ENCODE data around the gene DNM2. TPM values are rescaled to one million over a fixed set of nuclear protein-coding genes. Genes with fewer than 3 reads are reported as not detected.

DNM2 gene
- total RNA-seq, 1 donor from 2014 or later: 117 TPM

DNA sequence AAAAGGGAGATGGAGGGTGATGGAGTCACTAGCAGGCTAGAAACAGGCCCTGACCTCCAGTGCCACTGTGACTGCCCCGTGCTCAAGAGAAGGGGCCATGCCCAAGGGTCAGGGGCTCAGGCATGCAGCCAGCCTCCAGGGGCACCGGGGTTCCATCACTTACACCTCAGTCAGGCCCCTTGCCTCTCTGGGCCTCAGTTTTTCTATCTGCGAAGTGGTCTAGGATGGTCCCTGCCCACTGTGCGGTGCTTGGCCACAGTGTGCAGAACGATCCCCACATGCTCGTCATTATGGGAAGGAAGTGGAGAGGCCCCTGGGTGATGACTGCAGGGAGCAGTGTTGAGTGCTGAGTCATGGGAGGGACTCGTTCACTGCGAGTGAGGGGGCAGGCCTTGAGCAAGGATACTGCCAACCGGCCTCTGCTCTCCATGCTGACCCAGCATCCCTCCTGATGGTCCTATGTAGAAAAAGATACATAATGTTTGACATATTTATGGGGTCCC, 95.1 kb downstream of the DNM2 start:
- H3K9me3 Mint-ChIP-seq: no peaks in the 10 kb centered on the region
- TF ChIP-seq CTCF (conservative IDR thresholded peaks at IDR 0.05): no peak
- no peak overlapping the region for H3K4me3 Mint-ChIP-seq
- no peak for DNase-seq (ENCODE audit: low read depth, low spot score)
- H3K4me1 Mint-ChIP-seq: no peaks in the 10 kb centered on the region
- H3K27ac Mint-ChIP-seq (ENCODE audit: unreplicated experiment): peak overlapping the region; percentile 43
- H3K36me3 Mint-ChIP-seq (ENCODE audit: low read depth): peaks cover 18% of the 10 kb centered on the region
- no peaks in the 10 kb centered on the region for H3K27me3 Mint-ChIP-seq (ENCODE audit: low read depth)

DNA sequence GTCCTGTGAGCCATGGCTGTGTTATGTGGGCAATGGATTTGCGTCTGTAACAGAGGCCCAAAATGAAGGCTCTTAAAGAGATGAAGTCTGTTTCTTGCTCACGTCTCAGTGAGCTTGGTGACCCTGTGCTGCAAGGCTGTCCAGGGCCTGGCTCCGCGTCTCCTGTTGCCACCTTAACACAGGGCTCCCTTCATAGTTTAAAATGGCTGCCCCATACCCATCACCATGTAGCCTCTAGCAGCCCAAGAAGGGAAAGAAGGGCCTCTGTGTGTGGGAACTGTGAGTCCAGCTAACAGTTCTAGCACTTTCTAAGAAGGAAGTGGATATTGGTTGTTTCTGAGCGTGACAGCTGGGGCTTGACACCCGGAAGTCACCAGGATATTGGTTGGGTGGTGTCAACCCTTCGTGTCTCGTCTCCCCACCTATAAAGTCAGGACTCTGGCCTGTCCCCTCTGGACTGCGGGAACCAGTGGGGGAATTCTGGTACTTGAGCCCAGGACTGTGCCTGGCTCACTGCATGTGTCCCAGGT, 97.2 kb downstream of the DNM2 start:
- peak overlapping the region; percentile 21 for H3K27ac Mint-ChIP-seq (ENCODE audit: unreplicated experiment)
- no peak overlapping the region for H3K4me3 Mint-ChIP-seq
- H3K9me3 Mint-ChIP-seq: no peaks in the 10 kb centered on the region

GRCh38 chr19:10815969-10816644, 98.2 kb downstream of the DNM2 start:
- H3K27ac Mint-ChIP-seq (ENCODE audit: unreplicated experiment): peak overlapping the region; percentile 83
- DNase-seq (ENCODE audit: low read depth, low spot score): no peak

More for the DNA sequence above, 97.2 kb downstream of the DNM2 start:
- Mint-ChIP-seq H3K4me1 (no peaks in the 10 kb centered on the region), H3K36me3 (ENCODE audit: low read depth) (peaks cover 7% of the 10 kb centered on the region), H3K27me3 (ENCODE audit: low read depth) (no peaks in the 10 kb centered on the region)
- no peak for TF ChIP-seq CTCF (conservative IDR thresholded peaks at IDR 0.05)
- no peak for DNase-seq (ENCODE audit: low read depth, low spot score)

DNA sequence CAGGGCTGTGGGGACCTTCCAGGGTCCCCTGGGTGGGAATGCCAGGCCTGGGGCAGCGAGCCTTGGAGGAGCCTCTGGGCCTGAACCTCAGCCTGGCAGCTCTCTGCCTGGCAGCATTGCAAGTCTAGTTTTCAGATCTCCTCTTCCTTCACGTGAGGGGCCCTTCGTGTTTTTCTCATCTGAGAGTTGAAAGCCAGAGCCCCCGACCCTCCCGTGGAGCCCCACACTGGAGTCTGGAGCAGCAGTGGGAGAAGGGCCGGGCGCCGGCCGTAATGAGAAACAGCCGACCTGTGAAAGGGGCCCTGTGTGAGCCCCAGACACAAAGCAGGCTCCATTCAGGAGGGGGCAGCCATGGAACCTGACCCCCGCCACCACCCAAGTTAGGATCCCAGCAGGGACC, 98.8 kb downstream of the DNM2 start:
- Mint-ChIP-seq H3K4me1 (no peaks in the 10 kb centered on the region), H3K27ac (ENCODE audit: unreplicated experiment) (peak overlapping the region; percentile 83), H3K9me3 (no peaks in the 10 kb centered on the region), H3K27me3 (ENCODE audit: low read depth) (no peaks in the 10 kb centered on the region), H3K4me3 (no peak overlapping the region), H3K36me3 (ENCODE audit: low read depth) (peaks cover 14% of the 10 kb centered on the region)
- no peak for DNase-seq (ENCODE audit: low read depth, low spot score)
- no peak for TF ChIP-seq CTCF (conservative IDR thresholded peaks at IDR 0.05)

More at GRCh38 chr19:10815969-10816644, 98.2 kb downstream of the DNM2 start:
- TF ChIP-seq CTCF (conservative IDR thresholded peaks at IDR 0.05): no peak
- Mint-ChIP-seq H3K4me1 (no peaks in the 10 kb centered on the region), H3K4me3 (peak overlapping the region; percentile 12), H3K27me3 (ENCODE audit: low read depth) (no peaks in the 10 kb centered on the region), H3K9me3 (no peaks in the 10 kb centered on the region), H3K36me3 (ENCODE audit: low read depth) (peaks cover 13% of the 10 kb centered on the region)

- H3K4me1 Mint-ChIP-seq: no peaks in the 10 kb centered on the region
- no peaks in the 10 kb centered on the region for H3K9me3 Mint-ChIP-seq
These were observed 99.6 kb downstream of the DNM2 start for GRCh38 chr19:10817291-10818038.

More at GRCh38 chr19:10817291-10818038, 99.6 kb downstream of the DNM2 start:
- peak overlapping the region; percentile 47 for H3K4me3 Mint-ChIP-seq
- DNase-seq (ENCODE audit: low read depth, low spot score): no peak
- TF ChIP-seq CTCF (conservative IDR thresholded peaks at IDR 0.05): no peak
- no peaks in the 10 kb centered on the region for H3K27me3 Mint-ChIP-seq (ENCODE audit: low read depth)
- peaks cover 14% of the 10 kb centered on the region for H3K36me3 Mint-ChIP-seq (ENCODE audit: low read depth)
- H3K27ac Mint-ChIP-seq (ENCODE audit: unreplicated experiment): peak overlapping the region; percentile 84
